ENCODE results near the gene SDCCAG8. TPM values are rescaled to one million over a fixed set of nuclear protein-coding genes. Genes with fewer than 3 reads are reported as not detected.

The SDCCAG8 gene
- total RNA-seq, 1 experiment from 2014 or later, result 14.0 TPM

GRCh38 chr1:243483952-243484351 is 228.1 kb downstream of the SDCCAG8 start:
- Histone ChIP-seq H3K27ac (ENCODE audit: low read length) (no peak overlapping the region), H3K36me3 (ENCODE audit: control insufficient read depth, insufficient read depth, low read length) (no peaks in the 10 kb centered on the region; the same call in 1 of the 2 replicates), H3K27me3 (ENCODE audit: control insufficient read depth, insufficient read depth, low read length) (no peaks in the 10 kb centered on the region), H3K9me3 (ENCODE audit: control insufficient read depth, insufficient read depth, low read depth, low read length) (no peaks in the 10 kb centered on the region), H3K4me1 (ENCODE audit: control insufficient read depth, insufficient read depth, low read length) (no peaks in the 10 kb centered on the region), H3K4me3 (ENCODE audit: low read depth in 2 of 2, low read length in 2 of 2) (no peak overlapping the region)
- no peak for DNase-seq (ENCODE audit: low read depth, low spot score)
- in situ Hi-C loops (cut with HindIII; ENCODE audit: low pct_unique_long_range_greater_than_20kb, low sequenced_read_pairs), result no loop called here
- ChIA-PET POLR2A (no interaction called here), CTCF (no interaction called here)
- BruUV-seq (replicated peaks), result no TSS peak
- intact Hi-C loops (cut with micrococcal nuclease; ENCODE audit: unreplicated experiment), result no loop called here
- TF ChIP-seq REST (IDR thresholded peaks at IDR 0.05; ENCODE audit: insufficient read depth in 1 of 2, low read depth in 2 of 2, low read length in 1 of 2) (no peak), SIN3A (IDR thresholded peaks at IDR 0.05; ENCODE audit: borderline replicate concordance, insufficient read depth, low read depth, low read length) (no peak), POLR2AphosphoS5 (IDR thresholded peaks at IDR 0.05; ENCODE audit: low read depth, low read length) (no peak), TCF7L2 (IDR thresholded peaks at IDR 0.05; ENCODE audit: low read depth, low read length) (no peak), CTCF (IDR thresholded peaks at IDR 0.05) (no peak)
- no peak for ATAC-seq

- no peak for DNase-seq (ENCODE audit: low read depth, low spot score)
- H3K36me3 ChIP-seq (ENCODE audit: control insufficient read depth, insufficient read depth, low read length), result no peaks in the 10 kb centered on the region; the same call in 1 of the 2 replicates
- intact Hi-C loops (cut with micrococcal nuclease; ENCODE audit: unreplicated experiment), result no loop called here
- no peak for ATAC-seq
- no peak overlapping the region for H3K27ac ChIP-seq (ENCODE audit: low read length)
- POLR2A ChIA-PET, result no interaction called here
- in situ Hi-C loops (cut with HindIII; ENCODE audit: low pct_unique_long_range_greater_than_20kb, low sequenced_read_pairs), result no loop called here
- no peak overlapping the region for H3K4me3 ChIP-seq (ENCODE audit: low read depth in 2 of 2, low read length in 2 of 2)
- CTCF ChIA-PET, result no interaction called here
- no peaks in the 10 kb centered on the region for H3K9me3 ChIP-seq (ENCODE audit: control insufficient read depth, insufficient read depth, low read depth, low read length)
- no peaks in the 10 kb centered on the region for H3K4me1 ChIP-seq (ENCODE audit: control insufficient read depth, insufficient read depth, low read length)
- BruUV-seq (replicated peaks), result no TSS peak
- no peaks in the 10 kb centered on the region for H3K27me3 ChIP-seq (ENCODE audit: control insufficient read depth, insufficient read depth, low read length)
- TF ChIP-seq TCF7L2 (IDR thresholded peaks at IDR 0.05; ENCODE audit: low read depth, low read length), result no peak
- no peak for TF ChIP-seq CTCF (IDR thresholded peaks at IDR 0.05)
- TF ChIP-seq REST (IDR thresholded peaks at IDR 0.05; ENCODE audit: insufficient read depth in 1 of 2, low read depth in 2 of 2, low read length in 1 of 2), result no peak
- TF ChIP-seq POLR2AphosphoS5 (IDR thresholded peaks at IDR 0.05; ENCODE audit: low read depth, low read length), result no peak
- no peak for TF ChIP-seq SIN3A (IDR thresholded peaks at IDR 0.05; ENCODE audit: borderline replicate concordance, insufficient read depth, low read depth, low read length)
Observed at GRCh38 chr1:243487036-243487648, 231.3 kb downstream of the SDCCAG8 start.
